ENCODE results near the gene ANKS1B.
"Not testable (repeated sequence)": the region's sequence is repeated elsewhere in the genome, so short reads cannot be mapped to it uniquely, and the experiment has no call there.

ANKS1B gene

DNA sequence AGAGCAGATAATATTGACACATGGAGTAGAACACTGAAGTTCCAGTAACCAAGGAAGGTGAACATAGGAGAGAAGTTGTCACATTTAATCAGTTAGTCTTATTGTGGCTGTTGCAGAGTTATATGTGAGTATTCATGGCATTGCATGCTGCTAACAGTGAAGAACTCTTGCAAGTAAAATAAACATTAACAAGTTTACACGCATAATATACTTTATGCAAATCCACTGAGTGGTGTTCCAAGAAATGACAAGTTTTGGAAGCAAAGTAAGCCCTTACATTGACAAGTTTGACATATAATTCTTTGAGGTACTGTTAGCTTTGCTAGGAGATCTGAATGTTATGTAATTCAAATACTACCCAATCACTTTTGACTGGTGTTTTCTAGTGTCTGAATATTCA, 125.6 kb downstream of the ANKS1B start:
- no peak for DNase-seq

DNA sequence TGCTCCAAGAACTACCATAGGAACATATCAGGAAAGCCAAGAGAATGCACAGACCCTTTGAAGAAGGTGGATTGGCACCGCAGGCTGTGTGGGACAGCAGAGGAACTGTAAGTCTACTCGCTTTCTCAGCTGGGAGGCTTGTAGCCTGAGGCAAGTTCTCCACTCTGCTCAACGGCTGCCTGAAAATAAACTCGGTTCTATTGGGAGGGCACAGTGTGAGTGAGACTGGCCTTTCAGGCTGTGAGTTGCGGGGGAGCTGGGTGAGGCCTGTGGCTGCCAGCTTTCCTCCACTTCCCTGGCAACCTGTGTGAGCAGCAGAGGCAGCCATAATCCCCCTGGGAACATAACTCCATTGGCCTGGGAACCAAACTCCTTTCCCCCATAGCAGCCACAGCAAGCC, 132.1 kb downstream of the ANKS1B start:
- DNase-seq, result no peak

- DNase-seq, result no peak
These were observed 136.8 kb downstream of the ANKS1B start for GRCh38 chr12:99847936-99848335.

DNA sequence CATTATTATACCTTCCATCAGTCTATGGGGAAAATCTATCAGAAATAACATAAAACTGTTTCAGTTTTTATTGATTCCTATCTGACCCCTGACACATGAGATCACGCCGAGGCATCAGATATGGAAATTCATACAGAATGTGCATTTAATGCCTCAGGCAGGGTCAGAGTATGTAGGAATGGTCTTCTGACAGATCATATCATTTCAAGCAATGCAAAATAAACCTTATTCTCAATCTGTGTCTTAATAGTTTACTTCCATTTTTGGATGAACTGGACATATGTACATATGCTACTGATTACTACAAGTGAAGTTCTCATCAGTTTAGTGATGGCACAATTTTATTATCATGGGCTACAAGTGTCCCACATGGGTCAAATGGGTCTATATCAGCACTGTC, 150.0 kb downstream of the ANKS1B start:
- no peak for DNase-seq

DNA sequence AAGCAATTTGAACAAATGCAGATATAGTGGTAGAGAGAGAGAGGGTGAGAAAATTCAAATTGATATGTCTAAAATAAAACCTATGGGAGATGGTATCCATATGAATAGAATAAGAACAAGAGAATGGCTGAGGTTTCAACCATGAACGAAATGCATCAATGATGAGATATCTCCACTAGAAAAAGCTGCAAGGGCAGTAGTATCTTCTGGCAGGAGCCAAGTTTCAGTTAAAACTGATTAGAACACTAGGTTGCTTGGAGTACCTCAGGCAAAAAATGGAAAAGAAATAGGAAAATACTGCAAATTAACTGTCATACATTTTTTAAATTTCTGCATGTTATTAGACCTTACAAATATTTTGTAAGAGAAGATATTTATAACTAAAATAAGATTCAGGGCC, 151.3 kb downstream of the ANKS1B start:
- DNase-seq, result no peak

DNA sequence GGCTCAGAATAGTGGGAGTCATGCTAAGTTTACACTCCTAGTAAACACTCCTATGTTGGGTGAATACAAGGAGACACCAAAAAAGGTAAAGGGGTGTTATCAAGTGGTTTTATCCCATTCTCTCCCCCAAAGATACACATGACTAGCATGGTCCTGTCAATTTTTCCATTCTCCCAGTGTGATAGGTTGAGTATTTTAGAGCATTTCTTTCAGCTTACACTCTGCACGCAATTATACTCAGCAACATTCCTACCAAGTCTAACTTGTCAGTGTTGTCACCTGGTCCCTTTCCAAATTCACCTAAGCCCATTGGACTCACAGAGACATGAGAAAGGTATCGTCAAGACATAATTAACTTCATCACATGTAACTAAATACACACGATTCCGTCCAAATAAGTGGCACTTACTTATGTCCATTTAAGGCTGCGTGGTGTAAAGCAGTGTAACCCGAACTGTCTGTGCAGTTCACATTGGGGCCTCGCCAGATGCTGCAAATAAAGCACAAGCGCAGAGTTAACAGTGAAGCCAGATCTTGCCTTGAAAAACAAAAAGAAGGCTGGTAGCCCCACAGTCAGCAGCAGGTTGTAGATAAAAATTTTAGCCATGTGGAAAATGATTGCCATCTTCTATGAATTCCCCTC, 159.7 kb downstream of the ANKS1B start:
- DNase-seq, result no peak

DNA sequence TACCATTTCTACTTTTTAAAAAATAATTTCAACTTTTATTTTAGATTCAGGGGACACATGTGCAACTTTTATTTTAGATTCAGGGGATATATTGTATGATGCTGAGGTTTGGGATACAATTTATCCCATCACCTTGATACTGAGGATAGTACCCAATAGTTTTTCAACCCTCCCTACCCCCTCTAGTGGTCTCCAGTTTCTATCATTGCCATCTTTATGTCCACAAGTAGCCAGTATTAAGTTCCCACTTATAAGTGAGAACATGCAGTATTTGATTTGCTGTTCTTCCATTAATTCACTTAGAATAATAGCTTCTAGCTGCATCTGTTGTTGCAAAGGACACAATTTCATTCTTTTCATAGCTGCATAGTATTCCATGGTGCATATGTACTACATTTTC, 162.5 kb downstream of the ANKS1B start:
- DNase-seq, result no peak

- no peak for DNase-seq
These were observed 173.8 kb downstream of the ANKS1B start for GRCh38 chr12:99810718-99811593.

GRCh38 chr12:99809909-99810308, 174.8 kb downstream of the ANKS1B start:
- no peak for DNase-seq

DNA sequence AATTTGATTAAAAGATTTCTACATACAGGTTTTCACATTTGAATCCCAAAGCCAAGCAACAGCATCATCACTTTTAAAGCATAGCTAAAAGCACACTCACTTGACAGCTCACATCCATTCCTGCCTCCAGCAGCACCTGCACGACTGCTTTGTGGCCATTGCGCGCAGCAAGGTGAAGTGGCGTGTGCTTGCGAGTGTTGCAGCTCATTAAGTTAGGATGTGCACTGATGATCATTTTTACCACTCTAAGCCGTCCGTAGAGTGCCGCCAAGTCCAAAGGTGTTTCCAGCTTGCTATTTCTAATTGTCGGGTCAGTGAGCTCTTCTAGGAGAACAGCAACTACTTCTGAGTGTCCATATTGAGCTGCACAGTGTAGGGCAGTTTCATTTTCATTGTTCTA, 178.4 kb downstream of the ANKS1B start:
- DNase-seq, result no peak

- no peak for DNase-seq
These were observed 180.0 kb downstream of the ANKS1B start for GRCh38 chr12:99804715-99805114.

GRCh38 chr12:99800605-99801004, 184.1 kb downstream of the ANKS1B start:
- no peak for DNase-seq

DNA sequence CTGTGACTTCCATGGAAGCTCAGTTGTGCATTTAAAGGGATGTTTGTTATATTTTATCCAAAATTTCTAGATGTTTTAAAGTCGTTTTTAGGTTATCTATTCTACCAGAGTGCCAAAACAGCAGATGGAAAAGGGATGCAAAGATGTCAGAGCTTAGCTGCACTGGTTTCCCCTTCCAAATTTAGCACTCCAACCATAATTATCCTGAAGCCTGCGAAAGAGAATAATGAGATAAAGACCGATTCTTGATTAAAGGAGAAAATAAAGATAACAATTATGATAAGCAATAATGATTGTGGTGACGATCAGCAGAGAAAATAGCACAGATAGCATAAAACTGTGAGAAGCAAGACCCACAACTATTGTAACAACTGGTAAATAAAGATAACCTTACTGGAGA, 186.8 kb downstream of the ANKS1B start:
- DNase-seq, result not testable (repeated sequence)

GRCh38 chr12:99783421-99783820, 201.3 kb downstream of the ANKS1B start:
- no peak for DNase-seq

- DNase-seq, result no peak
These were observed 212.5 kb downstream of the ANKS1B start for GRCh38 chr12:99772274-99772673.

DNA sequence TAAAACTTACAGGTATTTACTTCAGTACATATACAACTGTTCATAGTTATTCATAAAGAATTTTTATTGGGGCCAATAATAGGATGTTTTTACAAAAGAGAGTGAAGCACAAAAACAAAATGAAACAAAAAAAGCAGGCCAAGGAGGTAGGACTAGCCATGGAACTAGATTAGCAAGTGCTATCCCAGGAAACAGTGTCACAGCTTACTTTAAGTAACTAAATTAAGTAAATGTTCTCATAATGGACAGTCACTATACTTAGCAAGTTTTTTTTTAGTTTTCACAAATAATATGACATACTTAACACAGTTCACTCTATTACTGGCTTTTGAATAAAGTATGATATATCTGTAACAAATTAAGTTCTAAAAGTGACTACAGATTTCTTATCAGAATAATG, 213.1 kb downstream of the ANKS1B start:
- DNase-seq, result no peak

DNA sequence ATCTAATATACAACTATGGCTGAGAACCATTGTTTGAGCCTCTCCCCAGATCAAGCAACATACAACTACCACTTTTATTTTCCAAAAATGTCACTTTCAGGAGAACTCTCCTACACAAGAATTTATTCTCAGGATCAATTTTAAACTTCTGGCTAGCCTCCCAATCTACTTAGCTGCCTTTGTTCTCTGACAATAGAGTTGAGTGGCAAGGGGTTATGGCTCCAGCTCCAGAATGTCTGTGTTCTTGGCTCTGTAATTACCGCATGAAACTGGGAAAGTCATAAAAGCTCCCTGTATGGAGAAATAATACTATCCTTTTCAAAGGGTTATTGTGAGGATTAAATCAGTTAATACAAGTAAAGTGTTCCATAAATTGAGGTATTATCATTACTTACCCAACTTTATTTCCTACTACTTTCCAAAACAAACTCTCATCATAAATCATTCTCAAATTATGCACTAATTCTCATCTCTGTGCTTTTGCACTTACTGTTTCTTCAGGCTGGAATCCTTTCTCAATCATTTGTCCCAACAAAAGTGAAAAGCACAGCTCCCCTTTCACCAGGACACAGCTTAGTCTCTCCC, 215.2 kb downstream of the ANKS1B start:
- no peak for DNase-seq

- no peak for DNase-seq
These were observed 216.0 kb downstream of the ANKS1B start for GRCh38 chr12:99768758-99769157.

DNA sequence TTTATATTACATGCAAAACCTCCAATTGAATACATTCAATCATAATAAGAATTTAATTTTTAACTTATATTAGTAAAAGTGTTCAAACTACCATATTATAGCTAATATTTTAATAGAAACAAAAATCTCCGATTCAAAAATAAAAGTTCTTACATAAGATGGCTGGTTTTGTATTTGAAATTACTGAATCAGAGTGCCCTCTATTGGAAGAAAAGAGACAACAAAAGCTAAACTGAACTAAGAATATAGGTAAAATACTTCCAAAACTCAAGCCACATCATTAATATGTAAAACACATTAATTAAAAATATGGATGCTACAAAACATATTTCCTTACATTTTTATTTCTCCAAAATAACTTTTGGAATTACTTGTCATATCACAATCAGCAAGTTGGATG, 216.9 kb downstream of the ANKS1B start:
- DNase-seq, result no peak

DNA sequence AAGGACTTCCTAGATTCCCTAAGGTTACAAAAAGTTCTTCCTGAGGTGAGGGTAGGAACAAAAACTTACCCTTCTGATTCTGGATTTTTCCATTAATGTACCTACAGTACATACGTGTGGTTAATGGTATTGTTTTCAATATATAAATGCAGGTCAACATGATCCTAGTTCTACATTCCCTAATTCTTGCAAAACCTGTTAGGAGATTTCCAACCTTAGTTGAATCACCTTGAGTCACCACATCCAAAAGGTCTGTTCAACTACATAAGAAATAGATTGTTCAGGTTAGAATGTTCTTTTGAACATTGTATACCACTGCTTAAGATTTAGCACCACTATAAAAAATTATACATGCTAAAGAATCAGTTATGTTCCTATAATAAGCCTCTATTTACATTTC, 218.3 kb downstream of the ANKS1B start:
- DNase-seq, result no peak

- no peak for DNase-seq
These were observed 219.1 kb downstream of the ANKS1B start for GRCh38 chr12:99765469-99766114.

- no peak for DNase-seq
These were observed 225.3 kb downstream of the ANKS1B start for GRCh38 chr12:99759444-99759843.

- DNase-seq, result no peak
These were observed 225.7 kb downstream of the ANKS1B start for GRCh38 chr12:99758997-99759396.

DNA sequence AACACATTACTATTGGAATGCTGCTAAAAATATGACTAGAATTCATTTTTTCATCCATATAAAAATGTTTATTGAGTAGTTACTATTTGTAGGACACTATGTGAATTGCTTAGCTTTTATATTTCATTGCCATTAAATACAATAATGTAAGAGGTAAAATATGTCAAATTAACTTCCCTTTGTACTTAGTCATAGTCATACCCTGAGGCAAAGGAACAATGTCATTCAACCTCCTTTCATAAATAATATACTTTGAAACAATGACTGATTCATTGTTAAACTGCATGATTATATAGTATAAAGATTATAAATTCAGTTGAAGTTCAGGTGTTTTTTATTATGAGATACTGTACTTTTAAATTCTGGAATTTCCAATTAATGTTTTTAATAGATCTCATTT, 232.0 kb downstream of the ANKS1B start:
- no peak for DNase-seq
